Measurements from ENCODE around the gene ABCA7.

GRCh38 chr19:1112268-1113029 is 72.5 kb downstream of the ABCA7 start:
- no peak for TF ChIP-seq CTCF (conservative IDR thresholded peaks at IDR 0.05 in 1 of 2, IDR thresholded peaks at IDR 0.05 in 1 of 2; ENCODE audit: extremely low read depth in 1 of 2, insufficient read depth in 1 of 2, low read depth in 1 of 2, low read length in 2 of 2)
- no peak for TF ChIP-seq EZH2 (IDR thresholded peaks at IDR 0.05; ENCODE audit: borderline replicate concordance, low read length)

All from mammary epithelial cell (primary cell).